IMR-90 (cell line): ENCODE results near the gene CALHM3. TPM values are rescaled to one million over a fixed set of nuclear protein-coding genes. Genes with fewer than 3 reads are reported as not detected.

Experiments
- ATAC-seq: fragments of 200-7000 bp; cut with Tn5 transposase; 2 replicates; pipeline ENCODE4 v1.9.1; 2020; ENCODE audit warnings: low read depth, mild to moderate bottlenecking, moderate library complexity
- BruUV-seq: library from RNA; stranded (reverse); fragments of 400-500 nt; replicated peaks from 2 replicates; lab custom pipeline; 2021; lab: Mats Ljungman, UMichigan
- CTCF ChIA-PET: fragments of 300-600 bp; formaldehyde crosslinking; extraction: SDS; loops from one replicate; lab custom pipeline; 2021; ENCODE audit warnings: antibody characterized with exemption; lab: Yijun Ruan, JAX
- POLR2A ChIA-PET: fragments of 300-600 bp; sonication (Branson Sonifier 250); formaldehyde crosslinking; loops from one replicate; lab custom pipeline; 2022; ENCODE audit warnings: antibody characterized with exemption; ENCODE audit not compliant: unreplicated experiment; lab: Charles Lee
- DNase-seq: peaks from one replicate; pipeline ENCODE4 v3.0.0; 2013
- H2AFZ ChIP-seq: replicated peaks from 2 replicates; pipeline ENCODE3; 2013; ENCODE audit warnings: low read length, mild to moderate bottlenecking; ENCODE audit not compliant: poor library complexity
- H2AK5ac ChIP-seq: 2 replicates; pipeline ENCODE4 v1.6.1; 2013; ENCODE audit warnings: low read depth, low read length, inconsistent platforms
- H2AK9ac ChIP-seq: replicated peaks from 2 replicates; pipeline ENCODE3; 2013; ENCODE audit warnings: mild to moderate bottlenecking, low read depth, low read length, moderate library complexity; ENCODE audit not compliant: poor library complexity
- H2BK120ac ChIP-seq: 2 replicates; pipeline ENCODE4 v1.6.1; 2013; ENCODE audit warnings: low read depth, low read length, inconsistent platforms
- H2BK15ac ChIP-seq: 3 replicates; pipeline ENCODE4 v1.6.1; 2013; ENCODE audit warnings: low read depth, low read length, inconsistent platforms
- H2BK20ac ChIP-seq: 2 replicates; pipeline ENCODE4 v1.6.1; 2013; ENCODE audit warnings: low read depth, mild to moderate bottlenecking, inconsistent platforms, low read length, moderate library complexity
- H2BK5ac ChIP-seq: 2 replicates; pipeline ENCODE4 v1.6.1; 2013; ENCODE audit warnings: mild to moderate bottlenecking, low read depth, low read length, inconsistent platforms; ENCODE audit not compliant: poor library complexity, severe bottlenecking
- H3K14ac ChIP-seq: replicated peaks from 2 replicates; pipeline ENCODE4 v1.6.1; 2013; ENCODE audit warnings: low read depth, low read length, inconsistent platforms
- H3K18ac ChIP-seq: 2 replicates; pipeline ENCODE4 v1.6.1; 2013; ENCODE audit warnings: low read depth, low read length, control low read depth
- H3K23ac ChIP-seq: 2 replicates; pipeline ENCODE4 v1.6.1; 2013; ENCODE audit warnings: low read depth, low read length, inconsistent platforms
- H3K27ac ChIP-seq: 2 replicates; pipeline ENCODE4 v1.5.1; 2013; ENCODE audit warnings: mild to moderate bottlenecking, control low read depth, low read length; ENCODE audit not compliant: insufficient read depth
- H3K27me3 ChIP-seq: 2 replicates; pipeline ENCODE4 v1.6.1; 2013; ENCODE audit warnings: low read length; ENCODE audit not compliant: control insufficient read depth, insufficient read depth
- H3K36me3 ChIP-seq: 2 replicates; pipeline ENCODE4 v1.6.1; 2013; ENCODE audit warnings: low read length, mixed read lengths; ENCODE audit not compliant: control insufficient read depth, insufficient read depth
- H3K4ac ChIP-seq: 2 replicates; pipeline ENCODE4 v1.6.1; 2013; ENCODE audit warnings: low read depth, low read length, inconsistent platforms
- H3K4me1 ChIP-seq: 2 replicates; pipeline ENCODE4 v1.6.1; 2013; ENCODE audit warnings: low read length, mixed read lengths; ENCODE audit not compliant: control insufficient read depth, insufficient read depth
- H3K4me2 ChIP-seq: 2 replicates; pipeline ENCODE4 v1.6.1; 2013; ENCODE audit warnings: low read depth, mild to moderate bottlenecking, control low read depth, low read length, moderate library complexity
- H3K4me3 ChIP-seq: 2 replicates; pipeline ENCODE4 v1.5.1; 2013; ENCODE audit warnings: low read depth, mild to moderate bottlenecking, control low read depth, low read length, moderate library complexity; ENCODE audit not compliant: insufficient read depth
- H3K56ac ChIP-seq: 2 replicates; pipeline ENCODE4 v1.6.1; 2013; ENCODE audit warnings: low read length, inconsistent platforms; ENCODE audit not compliant: insufficient read depth; ENCODE audit errors: extremely low read depth
- H3K79me1 ChIP-seq, 2 experiments: 2 replicates each; pipeline ENCODE4 v1.6.1; 2013; ENCODE audit warnings: low read length in 2 of 2, inconsistent platforms in 1 of 2, low read depth in 1 of 2
- H3K9ac ChIP-seq: 2 replicates; pipeline ENCODE4 v1.6.1; 2013; ENCODE audit warnings: low read depth, low read length, control low read depth
- H3K9me1 ChIP-seq: 2 replicates; pipeline ENCODE4 v1.6.1; 2013; ENCODE audit warnings: low read length, inconsistent platforms; ENCODE audit not compliant: insufficient read depth
- H3K9me3 ChIP-seq: 2 replicates; pipeline ENCODE4 v1.6.1; 2013; ENCODE audit warnings: low read length; ENCODE audit not compliant: control insufficient read depth, insufficient read depth
- H4K20me1 ChIP-seq: 2 replicates; pipeline ENCODE4 v1.6.1; 2013; ENCODE audit warnings: low read length, inconsistent platforms; ENCODE audit not compliant: insufficient read depth
- H4K5ac ChIP-seq: 2 replicates; pipeline ENCODE4 v1.6.1; 2013; ENCODE audit warnings: mild to moderate bottlenecking, low read depth, low read length, control low read depth
- H4K8ac ChIP-seq, 2 experiments: 2 replicates each; pipeline ENCODE4 v1.6.1; 2013; ENCODE audit warnings: low read depth in 2 of 2, low read length in 2 of 2, control low read depth in 1 of 2, inconsistent platforms in 1 of 2
- H4K91ac ChIP-seq: 2 replicates; pipeline ENCODE4 v1.6.1; 2013; ENCODE audit warnings: low read depth, low read length, inconsistent platforms; ENCODE audit not compliant: insufficient read depth
- BHLHE40 ChIP-seq: fragments of 150-350 bp; IDR thresholded peaks from 2 replicates; pipeline ENCODE4 v1.6.1; 2016; ENCODE audit warnings: mild to moderate bottlenecking, low read depth, low read length
- CEBPB ChIP-seq: IDR thresholded peaks from 2 replicates; pipeline ENCODE4 v1.6.1; 2012; ENCODE audit warnings: low read depth, low read length, improper control_type of control experiment
- CHD1 ChIP-seq: IDR thresholded peaks from 2 replicates; pipeline ENCODE4 v1.6.1; 2012; ENCODE audit warnings: low read depth, low read length, improper control_type of control experiment
- CTCF ChIP-seq: conservative IDR thresholded peaks from 2 replicates; pipeline ENCODE4 v1.5.1; 2012; ENCODE audit warnings: mild to moderate bottlenecking, low read depth, low read length, improper control_type of control experiment
- ELK1 ChIP-seq: fragments of 150-350 bp; IDR thresholded peaks from 2 replicates; pipeline ENCODE4 v1.6.1; 2016; ENCODE audit warnings: low read depth, mild to moderate bottlenecking, low read length, moderate library complexity, borderline replicate concordance
- FOS ChIP-seq: fragments of 150-350 bp; IDR thresholded peaks from 2 replicates; pipeline ENCODE4 v1.6.1; 2016; ENCODE audit warnings: low read depth, low read length
- MAFK ChIP-seq: IDR thresholded peaks from 2 replicates; pipeline ENCODE4 v1.6.1; 2012; ENCODE audit warnings: low read depth, low read length, improper control_type of control experiment
- MAZ ChIP-seq: IDR thresholded peaks from 2 replicates; pipeline ENCODE4 v1.6.1; 2012; ENCODE audit warnings: low read depth, mild to moderate bottlenecking, low read length, improper control_type of control experiment, moderate library complexity, borderline replicate concordance
- MXI1 ChIP-seq: IDR thresholded peaks from 2 replicates; pipeline ENCODE4 v1.6.1; 2012; ENCODE audit warnings: low read depth, mild to moderate bottlenecking, low read length, moderate library complexity, borderline replicate concordance
- NFE2L2 ChIP-seq: fragments of 150-350 bp; IDR thresholded peaks from 2 replicates; pipeline ENCODE4 v1.6.1; 2016; ENCODE audit warnings: low read depth, mild to moderate bottlenecking, low read length
- POLR2A ChIP-seq: IDR thresholded peaks from 2 replicates; pipeline ENCODE4 v1.6.1; 2012; ENCODE audit warnings: mild to moderate bottlenecking, low read depth, low read length
- RAD21 ChIP-seq: IDR thresholded peaks from 2 replicates; pipeline ENCODE4 v1.6.1; 2012; ENCODE audit warnings: low read length, improper control_type of control experiment
- RCOR1 ChIP-seq: IDR thresholded peaks from 2 replicates; pipeline ENCODE4 v1.6.1; 2012; ENCODE audit warnings: mild to moderate bottlenecking, low read length, improper control_type of control experiment; ENCODE audit not compliant: insufficient replicate concordance
- RFX5 ChIP-seq: IDR thresholded peaks from 2 replicates; pipeline ENCODE4 v1.8.0; 2012; ENCODE audit warnings: low read depth, mild to moderate bottlenecking, low read length, moderate library complexity
- SMC3 ChIP-seq: fragments of 150-350 bp; IDR thresholded peaks from 2 replicates; pipeline ENCODE4 v1.6.1; 2016; ENCODE audit warnings: low read depth, mild to moderate bottlenecking, antibody characterized with exemption, low read length, moderate library complexity
- USF2 ChIP-seq: fragments of 150-350 bp; IDR thresholded peaks from 2 replicates; pipeline ENCODE4 v1.6.1; 2017; ENCODE audit warnings: mild to moderate bottlenecking, antibody characterized with exemption, low read length, low read depth
- WGBS, 2 experiments: methylation state at CpG; one replicate each; pipeline versions ENCODE4 v1.1.5 to v1.1.7; 2013; ENCODE audit warnings: missing lambda C conversion rate in 2 of 2; ENCODE audit not compliant: insufficient read length in 1 of 2; ENCODE audit errors: extremely low coverage in 2 of 2; 5-methylcytosine and 5-hydroxymethylcytosine counted together
- dilution Hi-C: fragments of 300-500 bp; cut with HindIII; formaldehyde crosslinking; loops from one replicate; pipeline ENCODE4 v1.14.3; 2018; ENCODE audit warnings: low sequenced_read_pairs; ENCODE audit not compliant: unreplicated experiment
- in situ Hi-C: fragments of 300-500 bp; cut with MboI; formaldehyde crosslinking; loops from 3 replicates; pipeline ENCODE4 v1.14.3; 2019; ENCODE audit warnings: low sequenced_read_pairs, inconsistent platforms, mixed read lengths
- intact Hi-C: fragments of 100-400 bp; cut with micrococcal nuclease; formaldehyde crosslinking; loops from 2 replicates; pipeline ENCODE4 v1.10.0; 2022
- polyA plus RNA-seq, 3 experiments: library from polyadenylated mRNA; depleted of rRNA; stranded (reverse); fragments of >200 nt; gene quantifications; 2 replicates each; pipeline ENCODE4 v1.2.3, GENCODE V29; 2012; ENCODE audit warnings: low replicate concordance in 1 of 3
- total RNA-seq: library from RNA; depleted of rRNA; stranded (reverse); fragments of >200 nt; gene quantifications from 2 replicates; pipeline ENCODE4 v1.2.3, GENCODE V29; 2012

Gene CALHM3
- total and polyA plus RNA-seq, 2 of the 4 experiments (the other 2 are of a cell fraction): not detected

GRCh38 chr10:103423748-103424147 is 55.3 kb downstream of the CALHM3 start:
- no TSS peak for BruUV-seq
- Histone ChIP-seq H4K5ac (no peak overlapping the region), H4K8ac (no peak overlapping the region), H3K4me2 (no peak overlapping the region), H3K4me3 (no peak overlapping the region), H2BK15ac (no peak overlapping the region), H3K9me1 (no peaks in the 10 kb centered on the region), H3K9ac (no peak overlapping the region), H2BK120ac (no peak overlapping the region), H3K56ac (no peak overlapping the region), H3K27me3 (no peaks in the 10 kb centered on the region), H3K4ac (no peak overlapping the region), H2AFZ (no peak overlapping the region), H2BK5ac (no peak overlapping the region), H3K14ac (no peak overlapping the region), H3K18ac (no peak overlapping the region), H4K20me1 (no peaks in the 10 kb centered on the region), H2BK20ac (no peak overlapping the region), H2AK9ac (no peak overlapping the region), H3K4me1 (no peaks in the 10 kb centered on the region), H2AK5ac (no peak overlapping the region), H4K91ac (no peak overlapping the region), H3K36me3 (peaks cover 58% of the 10 kb centered on the region), H3K79me1 (peaks cover 6 to 9% of the 10 kb centered on the region in 2 experiments; a peak in 2 of 4 replicates), H3K27ac (no peak overlapping the region), H3K9me3 (no peaks in the 10 kb centered on the region), H3K23ac (no peak overlapping the region)
- ChIA-PET POLR2A (no interaction called here), CTCF (no interaction called here)
- WGBS, 2 experiments: 60% methylated on average over 1 of the region's 5 CpGs; no CpG with 5 or more reads in 1 of the 2 experiments
- TF ChIP-seq ELK1 (no peak), BHLHE40 (no peak), NFE2L2 (no peak), USF2 (no peak), FOS (no peak), SMC3 (no peak), MAZ (no peak), CTCF (no peak), RAD21 (no peak), MXI1 (no peak), POLR2A (no peak), CEBPB (no peak), RCOR1 (no peak), RFX5 (no peak), MAFK (no peak), CHD1 (no peak)
- dilution Hi-C loops (no loop called here), intact Hi-C loops (no loop called here), in situ Hi-C loops (no loop called here)
- DNase-seq (no peak), ATAC-seq (no peak)
